K562 (cell line): ENCODE measurements around the gene TENM4. TPM values are rescaled to one million over a fixed set of nuclear protein-coding genes. Genes with fewer than 3 reads are reported as not detected.

ENCODE experiments used
- ATAC-seq: fragments of 200-7000 bp; cut with Tn5 transposase; 3 replicates; pipeline ENCODE4 v1.9.1; 2020; ENCODE audit warnings: moderate library complexity
- BruUV-seq: library from RNA; stranded (reverse); fragments of 400-500 nt; replicated peaks from 2 replicates; lab custom pipeline; 2021; lab: Mats Ljungman, UMichigan
- CTCF ChIA-PET: fragments of 300-600 bp; formaldehyde crosslinking; extraction: SDS; loops from one replicate; lab custom pipeline; 2021; ENCODE audit warnings: low intra/inter-chr PET ratio; lab: Yijun Ruan, JAX
- POLR2A ChIA-PET: fragments of 300-600, 350-650 bp; sonication (Branson Sonifier 250); formaldehyde crosslinking; extraction: SDS; loops from one replicate; lab custom pipeline; 2021; ENCODE audit warnings: antibody characterized with exemption, inconsistent platforms; lab: Yijun Ruan, JAX
- DNase-seq, 4 experiments: peaks; one replicate each; pipeline versions ENCODE4 v3.0.0 to v3.0.0-alpha.2; 2011 to 2018; ENCODE audit warnings: low spot score in 3 of 4, mixed read lengths in 3 of 4; ENCODE audit errors: extremely low read depth in 1 of 4
- FAIRE-seq: peaks from 2 replicates; lab custom pipeline; 2011; peaks lifted over from hg19 to GRCh38; lab: Jason Lieb, UNC
- H2AFZ ChIP-seq: 2 replicates; pipeline ENCODE4 v1.6.0; 2011; ENCODE audit warnings: low read depth, low read length, control low read depth, inconsistent platforms
- H3K27ac ChIP-seq: fragments of 200-600 bp; 3 replicates; pipeline ENCODE4 v1.8.0; 2011; ENCODE audit warnings: low read depth, mild to moderate bottlenecking, control low read depth, inconsistent platforms, low read length, moderate library complexity, mixed read lengths; ENCODE audit errors: extremely low read depth
- H3K27me3 ChIP-seq, 2 experiments: fragments of 300-600 bp in 1 of 2; 2 replicates in 1 of 2; 3 replicates in 1 of 2; pipeline versions ENCODE4 v1.6.0 to v1.8.0; 2011; ENCODE audit warnings: inconsistent platforms in 2 of 2, low read length in 2 of 2, mild to moderate bottlenecking in 1 of 2, mixed read lengths in 1 of 2, moderate library complexity in 1 of 2; ENCODE audit not compliant: control insufficient read depth in 2 of 2, insufficient read depth in 2 of 2
- H3K36me3 ChIP-seq: fragments of 300-600 bp; 3 replicates; pipeline ENCODE4 v1.8.0; 2011; ENCODE audit warnings: mild to moderate bottlenecking, low read length, inconsistent platforms; ENCODE audit not compliant: control insufficient read depth, insufficient read depth
- H3K4me1 ChIP-seq, 2 experiments: fragments of 200-600 bp in 1 of 2; replicated peaks in 1 of 2; 2 replicates in 1 of 2; 3 replicates in 1 of 2; pipeline versions ENCODE4 v1.5.1 to v1.8.0; 2011; ENCODE audit warnings: inconsistent platforms in 2 of 2, low read length in 2 of 2, mild to moderate bottlenecking in 1 of 2, mixed read lengths in 1 of 2, moderate library complexity in 1 of 2; ENCODE audit not compliant: control insufficient read depth in 2 of 2, insufficient read depth in 2 of 2
- H3K4me2 ChIP-seq: 2 replicates; pipeline ENCODE4 v1.6.1; 2011; ENCODE audit warnings: low read length, control low read depth, inconsistent platforms, mixed read lengths; ENCODE audit not compliant: insufficient read depth
- H3K4me3 ChIP-seq: fragments of 200-600 bp; sonication (generic), shearing (Covaris generic); 2 replicates; pipeline ENCODE4 v1.5.1; 2016; ENCODE audit warnings: control low read depth, inconsistent platforms
- H3K79me2 ChIP-seq: fragments of 200-600 bp; 3 replicates; pipeline ENCODE4 v1.8.0; 2011; ENCODE audit warnings: low read length, inconsistent platforms; ENCODE audit not compliant: control insufficient read depth, insufficient read depth
- H3K9ac ChIP-seq, 2 experiments: 2 replicates each; pipeline versions ENCODE4 v1.6.0 to v1.6.1; 2011; ENCODE audit warnings: low read depth in 2 of 2, low read length in 2 of 2, control low read depth in 1 of 2, inconsistent platforms in 1 of 2, mild to moderate bottlenecking in 1 of 2, mixed read lengths in 1 of 2; ENCODE audit not compliant: insufficient read depth in 1 of 2
- H3K9me1 ChIP-seq: one replicate; pipeline ENCODE4 v1.6.0; 2011; ENCODE audit warnings: inconsistent platforms, mild to moderate bottlenecking, low read length, moderate library complexity; ENCODE audit not compliant: control insufficient read depth, insufficient read depth
- H3K9me3 ChIP-seq: replicated peaks from 2 replicates; pipeline ENCODE4 v1.5.1; 2011; ENCODE audit warnings: low read depth, low read length, inconsistent platforms; ENCODE audit not compliant: control insufficient read depth, insufficient read depth
- H4K20me1 ChIP-seq: replicated peaks from 2 replicates; pipeline ENCODE4 v1.6.1; 2011; ENCODE audit warnings: low read length, inconsistent platforms, mixed read lengths; ENCODE audit not compliant: control insufficient read depth, insufficient read depth
- ARID1B ChIP-seq: fragments of 450-650 bp; IDR thresholded peaks from 2 replicates; pipeline ENCODE4 v1.6.1; 2016; ENCODE audit warnings: antibody characterized with exemption, mild to moderate bottlenecking, inconsistent platforms
- BRCA1 ChIP-seq, 2 experiments: fragments of 450-650 bp in 1 of 2; sonication (generic) in 1 of 2; formaldehyde crosslinking in 1 of 2; IDR thresholded peaks; 2 replicates each; pipeline versions ENCODE4 v1.5.0 to v1.6.1; 2017 to 2020; ENCODE audit warnings: mild to moderate bottlenecking in 1 of 2, missing genetic modification reagents in 1 of 2
- CBX1 ChIP-seq: sonication (generic); IDR thresholded peaks from 2 replicates; pipeline ENCODE4 v1.6.1; 2016; ENCODE audit warnings: antibody characterized with exemption, low read depth, mild to moderate bottlenecking
- CHD4 ChIP-seq: fragments of 200-600 bp; sonication (generic); IDR thresholded peaks from 3 replicates; pipeline ENCODE4 v1.6.1; 2012; ENCODE audit warnings: low read depth, mild to moderate bottlenecking, mixed read lengths, low read length, inconsistent platforms; ENCODE audit not compliant: insufficient read depth, insufficient replicate concordance, poor library complexity, severe bottlenecking
- GMEB1 ChIP-seq: fragments of 250-450 bp; sonication (Bioruptor Pico); IDR thresholded peaks from 2 replicates; pipeline ENCODE4 v1.4.0; 2020; ENCODE audit warnings: mild to moderate bottlenecking
- HOXB6 ChIP-seq: fragments of 250-450 bp; sonication (Bioruptor Pico); IDR thresholded peaks from 2 replicates; pipeline ENCODE4 v1.5.1; 2022; ENCODE audit warnings: mild to moderate bottlenecking, borderline replicate concordance
- POLR2AphosphoS2 ChIP-seq: IDR thresholded peaks from 2 replicates; pipeline ENCODE4 v1.6.1; 2012; ENCODE audit warnings: low read length, improper control_type of control experiment
- POLR3G ChIP-seq: IDR thresholded peaks from 2 replicates; pipeline ENCODE4 v1.6.1; 2011; ENCODE audit not compliant: insufficient read length, insufficient replicate concordance; ENCODE audit errors: extremely low read depth
- POU5F1 ChIP-seq: fragments of 150-350 bp; IDR thresholded peaks from 2 replicates; pipeline ENCODE4 v1.6.1; 2014; ENCODE audit warnings: borderline replicate concordance, low read length, low read depth, mild to moderate bottlenecking; ENCODE audit not compliant: partially characterized antibody
- RAD51 ChIP-seq: fragments of 450-650 bp; IDR thresholded peaks from 2 replicates; pipeline ENCODE4 v1.7.1; 2016; ENCODE audit warnings: low read depth, mild to moderate bottlenecking, borderline replicate concordance
- STAT5B ChIP-seq: fragments of 250-450 bp; sonication (Bioruptor Pico); IDR thresholded peaks from 2 replicates; pipeline ENCODE4 v1.8.0; 2021; ENCODE audit warnings: mild to moderate bottlenecking, inconsistent platforms
- TCF15 ChIP-seq: fragments of 250-450 bp; sonication (Bioruptor Pico); IDR thresholded peaks from 2 replicates; pipeline ENCODE4 v1.8.0; 2022; ENCODE audit warnings: moderate library complexity, mild to moderate bottlenecking, inconsistent platforms
- U2AF1 ChIP-seq: fragments of 200-400 bp; formaldehyde crosslinking; optimal IDR thresholded peaks from 2 replicates; pipeline ENCODE3; 2017; ENCODE audit warnings: mild to moderate bottlenecking, low read depth, low read length, moderate library complexity
- ZNF830 ChIP-seq: fragments of 250-450 bp; sonication (Bioruptor Pico); IDR thresholded peaks from 2 replicates; pipeline ENCODE4 v1.5.0; 2021; ENCODE audit warnings: mild to moderate bottlenecking
- WGBS: fragments of 100-300 bp; shearing (Covaris generic); methylation state at CpG from one replicate; pipeline ENCODE4 v1.1.6; 2016; ENCODE audit warnings: low coverage, mixed read lengths; ENCODE audit not compliant: insufficient coverage; ENCODE audit errors: missing lambda C conversion rate; 5-methylcytosine and 5-hydroxymethylcytosine counted together
- in situ Hi-C: fragments of 300-500 bp; cut with MboI; formaldehyde crosslinking; loops from 4 replicates; pipeline ENCODE4 v1.15.0; 2018; ENCODE audit warnings: inconsistent platforms, mixed read lengths
- intact Hi-C: fragments of 100-400 bp; cut with micrococcal nuclease; formaldehyde crosslinking; loops from 2 replicates; pipeline ENCODE4 v1.14.2; 2022
- polyA plus RNA-seq, 8 experiments: library from polyadenylated mRNA; depleted of rRNA in 4 of 8; stranded (reverse) in 5 of 8; unstranded in 3 of 8; fragments of >200 nt; fragmentation: Nextera tagmentation in 2 of 8; fragmentation: Illumina TruSeq in 1 of 8; extraction: Ambion mirVana in 2 of 8; extraction: Trizol in 1 of 8; gene quantifications; 2 replicates each; pipeline versions ENCODE4 v1.2.1 to v1.2.3, GENCODE V29; 2011 to 2014; ENCODE audit warnings: inconsistent platforms in 1 of 8, missing spikeins in 1 of 8
- total RNA-seq, 7 experiments: library from RNA; depleted of rRNA in 6 of 7; stranded (reverse); fragments of >200 nt in 6 of 7; fragmentation: Illumina TruSeq in 2 of 7; extraction: Trizol in 2 of 7; gene quantifications; 2 replicates each; pipeline versions ENCODE4 v1.2.1 to v1.2.3, GENCODE V29; 2011 to 2021; ENCODE audit warnings: low replicate concordance in 1 of 7

The TENM4 gene
- total and polyA plus RNA-seq, 9 of the 15 experiments (the other 6 are each of a cell fraction or from before 2014, with no cell fraction given): 0.16 TPM; not detected in 8

GRCh38 chr11:79258576-79258975 is 182.3 kb downstream of the TENM4 start:
- Histone ChIP-seq H4K20me1 (no peaks in the 10 kb centered on the region), H3K27me3 (no peaks in the 10 kb centered on the region), H3K79me2 (no peaks in the 10 kb centered on the region), H3K27ac (no peak overlapping the region), H3K9me1 (no peaks in the 10 kb centered on the region), H3K4me1 (no peaks in the 10 kb centered on the region), H2AFZ (no peak overlapping the region), H3K9me3 (no peaks in the 10 kb centered on the region), H3K4me2 (no peak overlapping the region), H3K9ac (no peak overlapping the region), H3K4me3 (no peak overlapping the region), H3K36me3 (no peaks in the 10 kb centered on the region)
- FAIRE-seq: no peak
- intact Hi-C loops (no loop called here), in situ Hi-C loops (no loop called here)
- no peak for ATAC-seq
- POLR2A ChIA-PET: interaction anchor here (0.7 kb wide), 1 partner anchor 102 kb away, joined by 4 read pairs; no protein-coding TSS in a partner anchor
- CTCF ChIA-PET: no interaction called here
- TF ChIP-seq POU5F1 (no peak), STAT5B (CRISPR knock-in tag) (no peak), GMEB1 (CRISPR knock-in tag) (no peak)
- TF ChIP-seq, all 486 proteins: peak for 0
- DNase-seq: no peak
- BruUV-seq: no TSS peak
- 0% methylated on average over 4 of the region's 4 CpGs for WGBS

GRCh38 chr11:79255965-79256364 is 184.9 kb downstream of the TENM4 start:
- WGBS: 0% methylated on average over 3 of the region's 3 CpGs
- H3K27ac ChIP-seq: no peak overlapping the region
- ATAC-seq (no peak), FAIRE-seq (no peak), DNase-seq (no peak)
- H3K36me3 ChIP-seq: no peaks in the 10 kb centered on the region
- intact Hi-C loops (no loop called here), in situ Hi-C loops (no loop called here)
- H2AFZ ChIP-seq: no peak overlapping the region
- CTCF ChIA-PET: no interaction called here
- H3K27me3 ChIP-seq: peaks cover 0 to 5% of the 10 kb centered on the region in 2 experiments; a peak in 1 of 5 replicates
- BruUV-seq: no TSS peak
- no peaks in the 10 kb centered on the region for H3K9me3 ChIP-seq
- no peak overlapping the region for H3K9ac ChIP-seq
- H3K4me2 ChIP-seq: no peak overlapping the region
- H3K4me1 ChIP-seq: no peaks in the 10 kb centered on the region
- no peaks in the 10 kb centered on the region for H3K79me2 ChIP-seq
- H4K20me1 ChIP-seq: no peaks in the 10 kb centered on the region
- H3K9me1 ChIP-seq: no peaks in the 10 kb centered on the region
- POLR2A ChIA-PET: no interaction called here
- H3K4me3 ChIP-seq: no peak overlapping the region
- TF ChIP-seq HOXB6 (CRISPR knock-in tag): no peak
- no peak for TF ChIP-seq TCF15 (CRISPR knock-in tag)
- no peak for TF ChIP-seq CHD4
- TF ChIP-seq CBX1: no peak
- TF ChIP-seq ARID1B: no peak
- no peak for TF ChIP-seq ZNF830
- no peak for TF ChIP-seq POLR3G
- TF ChIP-seq RAD51: no peak
- no peak for TF ChIP-seq BRCA1 (IDR thresholded peaks at IDR 0.05)
- no peak for TF ChIP-seq BRCA1 (CRISPR knock-in tag; IDR thresholded peaks at IDR 0.05)
- TF ChIP-seq POLR2AphosphoS2: no peak
- no peak for TF ChIP-seq U2AF1
